HuH-7 (cell line): ENCODE measurements around the gene HMOX1.
"Not testable (repeated sequence)": the region's sequence is repeated elsewhere in the genome, so short reads cannot be mapped to it uniquely, and the experiment has no call there.

Source experiments
- DNase-seq: peaks from one replicate; pipeline ENCODE4 v3.0.0; 2011; ENCODE audit warnings: low spot score

The HMOX1 gene

DNA sequence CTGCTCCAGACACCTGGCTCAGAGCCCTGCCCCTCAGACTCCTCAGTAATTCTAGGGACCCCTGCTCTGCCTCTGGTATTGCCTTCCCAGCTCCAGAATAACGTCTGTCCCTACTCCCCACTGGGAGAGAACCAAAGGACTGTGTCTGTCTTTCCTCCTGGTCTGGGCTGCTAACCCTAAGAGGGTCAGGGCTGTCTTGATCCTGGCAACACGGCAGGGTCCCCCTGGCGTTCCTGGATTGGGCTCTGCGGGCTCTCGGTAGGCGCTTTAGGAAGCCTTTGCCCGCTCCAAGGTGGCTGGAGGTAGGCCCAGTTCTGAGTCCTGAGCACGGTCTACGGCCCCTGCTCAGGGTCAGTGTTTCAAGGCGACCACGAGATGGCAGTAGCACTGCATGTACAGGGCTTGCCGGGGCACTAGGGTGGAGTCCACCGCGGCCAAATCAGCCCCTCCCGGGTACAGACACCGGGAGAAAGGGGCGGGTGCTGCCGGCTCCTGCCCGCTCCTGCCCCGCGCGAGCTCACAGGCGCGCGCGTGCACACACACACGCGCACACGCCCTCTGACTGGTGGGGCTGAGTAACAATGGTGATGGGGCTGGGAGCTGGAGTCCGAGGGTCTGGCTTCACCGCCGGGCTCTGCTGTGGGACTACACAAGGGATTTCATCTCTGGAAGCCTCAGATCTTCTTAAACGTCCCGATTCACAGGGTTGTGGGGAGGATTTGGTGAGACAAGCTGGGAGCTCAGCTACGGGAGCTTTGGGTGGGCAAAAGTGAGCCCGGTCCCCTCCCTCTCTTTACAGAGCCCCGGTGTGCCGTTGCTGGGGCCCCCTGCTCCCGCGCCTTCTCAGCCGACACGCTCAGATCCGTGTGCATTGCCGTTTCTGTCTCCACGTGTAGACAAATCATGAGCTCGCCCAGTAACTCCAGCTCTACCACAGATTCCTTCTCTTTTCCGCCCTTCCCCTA is 30.1 kb upstream of the HMOX1 start:
- peak; percentile 98 for DNase-seq

DNA sequence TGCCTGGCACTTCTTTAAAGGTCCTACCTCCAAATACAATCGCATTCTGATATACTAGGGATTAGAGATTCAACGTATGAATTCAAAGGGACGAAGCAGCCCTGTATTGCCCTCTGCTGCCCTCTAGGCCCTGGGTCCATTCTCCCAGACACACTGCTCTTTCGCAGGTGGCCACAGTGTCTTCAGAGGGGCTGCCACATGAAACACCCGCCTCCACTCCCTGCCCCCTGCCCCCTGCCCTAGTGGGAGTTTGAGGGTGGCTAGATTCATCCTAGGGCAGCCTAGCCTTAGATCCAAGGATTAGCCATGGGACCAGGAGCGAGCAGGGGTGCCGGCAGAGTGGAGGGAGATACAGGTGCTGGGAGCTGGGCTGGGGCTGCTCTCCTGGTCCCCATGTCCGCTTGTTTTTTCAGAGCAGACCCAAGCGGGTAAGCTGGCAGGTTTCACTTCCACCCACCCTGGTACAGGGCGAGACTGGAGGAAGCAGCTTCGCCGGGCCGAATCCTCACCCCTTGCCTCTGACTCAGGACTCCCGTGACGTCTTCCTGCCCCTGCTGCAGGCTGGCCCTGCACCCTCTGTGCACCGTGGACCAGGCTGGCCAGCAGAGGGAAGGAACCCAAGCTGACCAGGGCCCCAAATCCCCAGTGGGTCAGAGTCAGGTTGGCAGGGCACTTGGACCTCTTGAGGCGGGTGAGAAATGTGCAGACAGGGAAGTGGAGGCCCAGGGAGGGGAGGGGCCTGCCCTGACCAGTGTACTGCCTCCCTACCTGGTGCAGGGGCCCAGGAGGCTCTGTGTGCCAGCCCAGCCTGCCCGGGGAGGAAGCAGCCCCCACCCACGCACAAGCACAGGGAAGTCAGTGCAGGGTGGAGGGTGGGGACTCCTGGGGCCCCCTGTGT is 28.4 kb upstream of the HMOX1 start:
- DNase-seq = peak; percentile 63

DNA sequence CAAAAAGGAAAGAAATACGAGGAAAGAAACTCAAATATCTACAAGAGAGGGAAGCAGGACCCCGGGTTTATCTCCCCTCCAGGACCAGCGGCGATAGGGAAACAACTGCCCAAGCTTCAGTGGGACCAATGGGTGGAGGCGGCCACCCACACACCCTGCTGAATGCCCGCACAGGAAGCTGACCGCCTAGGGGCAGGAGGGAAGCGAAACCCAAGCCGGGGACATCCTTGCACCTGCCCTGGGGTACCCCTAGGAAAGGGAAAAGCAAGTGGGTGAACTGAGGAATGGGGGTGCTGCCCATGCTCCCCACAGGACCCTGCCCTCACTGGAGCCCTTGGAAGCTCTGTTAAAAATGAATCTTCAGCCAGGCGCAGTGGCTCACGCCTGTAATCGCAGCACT is 27.6 kb upstream of the HMOX1 start:
- DNase-seq = no peak

DNA sequence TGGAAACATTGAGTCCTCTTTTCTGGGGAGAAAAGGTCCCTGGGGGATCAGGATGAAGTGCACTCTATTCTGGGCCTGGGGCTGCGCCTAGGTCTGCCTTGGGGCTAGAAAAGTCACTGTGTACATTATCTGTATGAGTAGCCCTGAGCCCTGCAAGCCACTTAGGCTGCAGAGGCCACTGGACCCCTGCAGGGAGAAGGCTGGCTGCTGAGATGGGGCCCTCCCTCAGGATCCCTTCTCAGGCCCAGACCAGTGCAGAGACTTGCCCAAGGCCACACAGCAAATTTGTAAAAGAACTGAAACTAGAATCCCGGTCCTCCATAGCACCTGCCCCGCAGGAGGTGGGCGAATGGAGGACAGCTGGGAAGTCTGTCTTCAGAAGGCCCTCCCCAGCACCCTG is 26.8 kb upstream of the HMOX1 start:
- no peak for DNase-seq

DNA sequence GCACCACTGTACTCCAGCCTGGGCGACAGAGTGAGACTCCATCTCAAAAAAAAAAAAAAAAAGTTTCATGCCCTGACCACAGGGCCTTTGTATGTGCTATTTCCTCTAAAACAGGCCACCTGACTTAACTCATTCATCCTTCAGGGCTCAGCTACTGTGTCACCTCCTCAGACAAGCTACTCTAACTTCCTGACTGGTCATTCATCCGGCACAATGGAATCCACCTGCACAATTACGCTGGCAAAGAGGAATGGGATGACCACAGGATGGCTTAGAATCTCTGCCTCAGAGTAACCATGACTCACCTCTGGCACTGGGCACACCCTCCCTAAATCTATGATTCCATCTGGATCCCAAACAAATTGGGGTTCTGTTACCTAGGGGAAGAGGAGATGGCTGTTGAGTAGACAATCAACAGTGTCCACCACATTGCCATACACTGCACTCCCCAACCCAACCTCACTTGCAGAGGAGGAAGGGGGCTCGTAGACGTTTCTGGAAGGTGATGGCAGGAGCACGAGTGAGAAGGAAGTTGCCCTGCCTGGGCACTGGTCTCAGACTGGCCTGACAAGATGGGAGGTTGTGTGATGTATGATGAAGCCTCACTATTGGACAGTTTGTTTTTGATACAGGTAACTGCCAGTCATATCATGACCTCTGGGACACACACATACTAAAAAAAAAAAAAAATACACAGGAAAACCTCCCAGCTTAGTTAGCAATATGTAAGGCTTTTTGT is 22.8 kb upstream of the HMOX1 start:
- DNase-seq = no peak

DNA sequence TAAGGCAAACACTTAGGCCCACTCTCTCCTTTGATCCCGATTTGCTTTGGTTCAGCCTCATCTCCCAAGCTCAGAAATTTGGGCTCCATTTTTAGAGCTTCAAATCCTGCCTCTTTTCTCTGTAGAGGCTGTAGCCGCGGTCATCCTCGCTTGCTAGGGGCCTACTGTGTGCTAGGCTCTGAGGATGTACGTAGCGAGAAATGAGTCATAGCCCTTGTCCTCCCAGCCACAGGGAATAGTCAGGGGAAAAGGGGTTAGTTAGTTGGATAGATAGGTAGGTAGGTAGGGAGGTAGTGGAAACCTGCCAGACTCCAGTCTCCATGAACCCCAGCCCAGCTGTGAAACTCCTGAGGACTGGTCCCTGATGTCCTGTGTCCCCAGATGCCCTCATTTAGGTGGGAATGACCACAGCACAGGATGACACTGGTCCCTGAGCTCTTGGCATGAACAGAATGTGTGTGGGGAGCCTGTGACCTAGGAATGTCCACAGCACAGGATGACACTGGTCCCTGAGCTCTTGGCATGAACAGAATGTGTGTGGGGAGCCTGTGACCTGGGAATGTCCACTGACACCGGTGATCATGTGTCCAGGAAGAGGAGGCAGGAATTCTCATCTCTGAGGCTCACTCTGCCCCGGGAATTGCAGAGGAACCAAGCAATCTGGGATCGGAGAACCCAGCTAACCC is 21.4 kb upstream of the HMOX1 start:
- no peak for DNase-seq

DNA sequence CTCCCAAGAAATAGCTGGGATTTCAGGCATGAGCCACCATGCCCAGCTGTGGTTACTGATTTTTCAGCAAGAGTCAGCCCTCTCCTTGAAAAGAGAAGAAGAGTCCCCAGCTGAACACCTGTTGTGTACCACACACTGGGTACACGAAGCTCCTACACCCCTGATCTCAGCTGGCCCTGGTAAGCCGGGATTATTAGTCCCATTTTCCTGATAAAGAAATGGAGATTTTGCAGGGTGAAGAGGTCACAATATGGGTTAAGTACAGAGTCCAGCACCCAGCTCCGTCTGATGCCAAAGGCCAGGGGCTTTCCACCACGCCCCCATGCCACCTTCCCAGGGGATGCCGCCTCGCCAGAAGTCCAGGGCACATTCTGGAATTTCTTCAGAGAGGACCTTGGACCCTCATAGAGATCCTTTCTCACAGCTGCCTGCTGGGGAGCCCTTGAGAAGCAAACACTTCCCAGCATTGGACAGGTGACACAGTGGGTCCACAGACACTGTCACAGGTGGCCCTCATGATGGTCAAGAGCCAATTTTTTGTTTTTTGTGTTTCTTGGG is 19.8 kb upstream of the HMOX1 start:
- DNase-seq = no peak

DNA sequence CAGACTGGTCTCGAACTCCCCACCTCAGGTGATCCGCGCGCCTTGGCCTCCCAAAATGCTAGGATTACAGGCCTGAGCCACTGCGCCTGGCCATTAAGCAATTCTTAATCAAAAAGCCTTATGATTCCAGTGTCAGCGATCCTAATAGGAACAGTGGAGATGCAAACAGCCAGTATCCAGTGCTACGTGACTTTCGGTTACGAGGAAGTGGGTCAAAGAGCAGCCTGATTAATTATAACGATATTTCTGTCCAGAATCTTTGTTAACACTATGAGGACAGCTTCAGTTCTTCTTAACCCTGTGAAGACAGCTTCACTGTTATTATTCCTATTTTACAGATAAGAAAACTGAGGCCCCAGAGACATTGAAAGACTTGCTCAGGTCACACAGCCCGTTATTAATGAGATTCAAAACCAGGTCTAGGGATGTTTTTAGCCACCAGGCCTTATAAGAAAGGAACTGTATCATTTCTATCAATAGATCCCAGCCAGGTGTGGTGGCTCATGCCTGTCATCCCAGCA is 17.3 kb upstream of the HMOX1 start:
- DNase-seq = no peak

DNA sequence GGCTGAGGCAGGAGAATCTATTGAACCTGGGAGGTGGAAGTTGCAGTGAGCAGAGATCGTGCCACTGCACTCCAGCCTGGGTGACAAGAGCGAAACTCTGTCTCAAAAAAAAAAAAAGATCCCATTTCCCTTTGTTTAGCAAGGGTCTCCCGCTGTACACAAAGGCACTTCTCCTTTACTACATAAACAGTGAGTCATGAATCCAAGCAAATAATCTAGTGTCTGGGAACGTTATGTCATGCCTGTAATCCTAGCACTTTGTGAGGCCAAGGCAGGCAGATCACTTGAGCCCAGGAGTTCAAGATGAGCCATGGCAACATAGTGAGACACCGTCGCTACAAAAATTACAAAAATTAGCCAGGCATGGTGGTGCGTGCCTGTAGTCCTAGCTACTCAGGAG is 16.7 kb upstream of the HMOX1 start:
- not testable (repeated sequence) for DNase-seq

DNA sequence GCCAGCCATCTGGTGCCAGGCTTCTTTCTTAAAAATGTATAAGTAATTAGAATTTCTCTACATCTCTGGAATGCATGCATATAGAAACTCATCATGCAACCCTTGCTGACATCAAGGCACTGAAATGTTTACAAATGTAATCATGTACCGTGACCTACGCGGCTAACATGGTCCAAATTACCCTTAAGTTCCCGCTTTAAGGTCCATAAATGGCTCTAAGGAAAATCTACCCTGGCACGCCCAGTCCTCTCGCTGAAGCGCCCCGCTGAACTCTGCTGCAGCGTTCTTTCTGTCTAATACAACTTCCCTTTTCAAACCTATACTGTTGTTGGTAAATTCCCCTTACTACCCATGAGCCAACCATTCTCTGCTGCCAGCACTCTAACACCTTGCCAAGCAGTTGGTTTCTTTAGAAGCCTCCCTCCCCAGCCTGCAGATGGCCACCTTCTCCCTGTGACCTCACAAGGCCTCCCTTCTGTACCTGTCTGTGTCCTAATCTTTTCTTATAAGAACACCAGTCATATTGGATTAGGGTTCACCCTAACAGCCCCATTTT is 13.5 kb upstream of the HMOX1 start:
- DNase-seq = no peak

DNA sequence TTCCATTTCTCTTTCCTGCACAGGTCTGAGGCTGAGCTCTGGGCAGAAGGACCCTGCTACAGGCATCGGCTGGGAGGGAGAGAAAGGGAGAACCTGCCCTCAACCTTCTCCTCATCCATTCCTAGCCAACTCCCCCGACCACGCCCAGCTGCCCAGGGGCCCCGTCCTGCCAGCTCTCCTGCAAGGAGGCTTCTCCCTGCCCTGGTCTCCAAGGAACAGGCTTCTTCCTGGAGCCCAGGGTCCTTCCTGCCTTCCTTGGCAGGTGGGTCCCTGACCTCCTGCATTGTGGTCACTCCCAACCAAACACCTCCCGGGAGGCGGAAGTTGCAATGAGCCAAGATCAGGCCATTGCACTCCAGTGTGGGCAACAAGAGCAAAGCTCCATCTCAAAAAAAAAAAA is 12.5 kb upstream of the HMOX1 start:
- no peak for DNase-seq

DNA sequence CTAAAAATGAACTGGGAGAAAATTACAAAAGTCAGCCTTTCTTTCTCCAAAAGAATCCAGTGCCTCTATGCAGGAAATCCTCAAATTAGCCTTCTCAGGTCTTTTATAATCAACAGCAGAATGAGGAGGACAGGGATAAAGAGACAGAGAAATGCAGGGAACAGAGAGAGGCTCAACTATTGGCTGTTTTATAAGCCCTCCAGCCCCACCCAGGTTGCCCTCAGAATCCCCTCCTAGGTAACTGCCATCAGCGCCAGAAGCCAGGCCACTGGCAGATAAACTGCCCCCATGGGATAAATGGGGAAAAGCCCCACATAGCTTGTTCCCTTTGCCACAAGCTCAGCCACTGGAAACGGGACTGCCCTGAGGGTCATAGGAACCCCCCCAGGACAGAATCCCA is 10.9 kb upstream of the HMOX1 start:
- DNase-seq = no peak

DNA sequence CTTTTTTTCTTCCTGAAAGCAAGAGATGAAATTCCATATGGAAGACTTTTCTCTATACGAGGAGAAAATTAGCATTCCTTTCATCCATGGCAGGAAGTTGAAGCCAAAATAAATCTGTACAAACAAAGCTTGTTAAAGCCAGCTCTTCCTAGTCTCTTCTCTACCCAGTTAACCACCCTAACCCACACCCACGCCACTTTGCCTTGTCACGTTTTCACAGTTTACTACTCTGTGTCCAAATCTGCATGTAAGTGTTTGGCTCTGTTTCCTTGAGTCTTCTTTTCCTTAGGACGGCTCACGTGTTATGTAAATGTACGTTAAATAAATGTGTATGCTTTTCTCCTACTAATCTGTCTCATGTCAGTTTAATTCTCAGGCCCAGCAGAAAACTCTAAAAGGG is 7.1 kb upstream of the HMOX1 start:
- no peak for DNase-seq

DNA sequence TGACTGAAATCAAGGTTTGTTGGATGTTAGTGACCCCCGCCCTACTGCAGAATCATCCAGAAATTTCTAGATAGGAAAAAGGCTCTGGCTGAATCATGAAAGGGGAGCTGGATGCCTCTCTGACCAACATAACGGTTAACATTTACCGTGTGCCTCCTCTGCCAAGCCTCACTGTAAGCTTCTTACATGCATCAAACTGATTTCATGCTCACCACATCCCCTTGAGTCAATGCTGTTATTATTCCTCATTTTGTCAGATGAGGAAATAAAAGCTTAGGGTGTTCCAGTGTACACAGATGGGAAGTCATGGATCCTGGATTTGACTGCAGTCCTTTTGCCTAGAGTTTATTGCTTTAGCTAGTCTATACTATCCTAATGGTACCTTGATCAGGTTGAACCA is 5.9 kb upstream of the HMOX1 start:
- no peak for DNase-seq

DNA sequence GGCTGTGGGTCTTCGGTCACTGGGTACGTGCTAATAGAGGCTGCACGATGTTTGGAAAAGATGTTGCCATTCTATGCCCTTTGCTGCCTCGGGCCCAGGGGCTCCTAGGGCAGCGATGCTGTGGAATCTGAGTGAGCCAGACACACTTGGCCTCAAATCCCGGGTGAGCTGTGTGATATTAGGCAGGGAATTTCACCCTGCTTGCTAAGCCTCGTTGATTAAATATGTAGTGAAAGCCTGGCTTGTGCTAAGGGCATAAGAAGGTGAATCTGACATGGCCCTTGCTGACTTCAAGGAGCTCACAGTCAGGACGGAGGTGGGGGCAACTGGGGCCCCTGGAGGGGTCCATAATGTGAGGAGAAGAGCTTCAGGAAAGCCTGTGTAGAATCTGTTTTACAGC is 5.4 kb upstream of the HMOX1 start:
- no peak for DNase-seq

DNA sequence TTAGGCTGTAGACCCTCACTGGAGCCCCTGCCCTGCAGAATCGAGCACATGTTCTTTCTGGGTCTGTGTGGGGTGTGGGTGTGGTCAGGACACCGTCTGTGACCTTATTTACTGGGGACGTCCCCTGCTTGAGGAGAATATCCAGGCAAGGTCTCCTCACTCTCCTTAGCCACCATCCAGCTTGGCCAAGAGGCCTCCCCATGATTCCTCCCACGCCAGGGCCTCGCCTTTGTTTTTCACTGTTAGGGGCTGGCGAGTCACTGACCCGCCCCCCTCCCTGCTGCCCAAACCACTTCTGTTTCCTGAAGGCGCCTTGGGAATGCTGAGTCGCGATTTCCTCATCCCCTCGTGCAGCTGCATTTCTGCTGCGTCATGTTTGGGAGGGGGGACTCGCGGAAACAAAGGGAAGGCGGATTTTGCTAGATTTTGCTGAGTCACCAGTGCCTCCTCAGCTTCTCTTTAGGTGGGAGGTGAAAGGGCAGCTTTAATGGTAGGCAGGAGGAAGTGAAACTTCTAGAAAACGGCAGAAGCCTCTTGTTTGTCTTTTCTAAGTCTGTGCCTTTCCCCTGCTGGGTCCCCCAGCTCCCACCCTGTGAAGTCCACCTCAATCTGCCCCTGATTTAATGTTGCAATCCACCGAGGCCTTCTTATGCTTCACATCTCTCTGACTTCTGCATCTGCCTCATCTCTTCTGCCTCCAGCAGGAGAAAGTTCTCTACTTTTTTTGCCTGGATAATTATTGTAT is 4.0 kb upstream of the HMOX1 start:
- peak; percentile 82 for DNase-seq

DNA sequence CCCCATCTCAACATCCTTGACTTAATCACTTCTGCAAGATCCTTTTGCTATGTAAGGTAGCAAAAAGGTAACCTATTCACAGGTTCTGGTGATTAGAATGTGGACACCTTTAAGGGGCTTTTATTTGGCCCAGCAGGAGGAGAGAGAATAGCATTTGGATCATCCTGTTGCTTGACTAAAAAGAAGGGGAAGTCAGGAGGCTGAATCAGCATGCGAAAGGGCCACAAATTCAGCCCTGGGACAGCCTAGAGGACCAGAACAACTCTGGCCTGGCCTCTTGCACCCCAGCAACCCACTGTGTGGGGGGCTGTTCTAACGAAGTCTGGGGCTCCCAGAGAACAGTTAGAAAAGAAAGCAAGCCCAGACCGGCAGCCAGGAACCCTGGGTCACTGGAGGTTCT is 3.2 kb upstream of the HMOX1 start:
- DNase-seq = no peak

DNA sequence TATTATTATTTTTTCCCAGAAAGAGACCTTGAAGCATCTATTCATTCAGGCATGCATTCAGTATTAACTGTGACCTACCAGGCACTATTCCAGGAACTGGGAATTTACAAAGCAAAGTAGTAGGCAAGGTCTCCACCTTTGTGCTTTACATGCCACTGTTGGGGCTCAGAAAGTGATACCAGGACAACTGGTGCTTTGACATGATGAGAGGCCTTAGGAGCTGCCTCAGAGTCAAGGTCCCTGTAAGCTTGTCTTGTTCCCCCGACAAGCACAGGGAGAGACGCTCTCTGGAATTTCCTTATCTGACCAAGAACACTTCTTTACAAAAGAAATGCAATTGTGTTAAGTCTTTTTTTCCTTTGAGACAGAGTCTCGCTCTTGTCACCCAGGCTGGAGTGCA is 2.3 kb upstream of the HMOX1 start:
- DNase-seq = no peak

DNA sequence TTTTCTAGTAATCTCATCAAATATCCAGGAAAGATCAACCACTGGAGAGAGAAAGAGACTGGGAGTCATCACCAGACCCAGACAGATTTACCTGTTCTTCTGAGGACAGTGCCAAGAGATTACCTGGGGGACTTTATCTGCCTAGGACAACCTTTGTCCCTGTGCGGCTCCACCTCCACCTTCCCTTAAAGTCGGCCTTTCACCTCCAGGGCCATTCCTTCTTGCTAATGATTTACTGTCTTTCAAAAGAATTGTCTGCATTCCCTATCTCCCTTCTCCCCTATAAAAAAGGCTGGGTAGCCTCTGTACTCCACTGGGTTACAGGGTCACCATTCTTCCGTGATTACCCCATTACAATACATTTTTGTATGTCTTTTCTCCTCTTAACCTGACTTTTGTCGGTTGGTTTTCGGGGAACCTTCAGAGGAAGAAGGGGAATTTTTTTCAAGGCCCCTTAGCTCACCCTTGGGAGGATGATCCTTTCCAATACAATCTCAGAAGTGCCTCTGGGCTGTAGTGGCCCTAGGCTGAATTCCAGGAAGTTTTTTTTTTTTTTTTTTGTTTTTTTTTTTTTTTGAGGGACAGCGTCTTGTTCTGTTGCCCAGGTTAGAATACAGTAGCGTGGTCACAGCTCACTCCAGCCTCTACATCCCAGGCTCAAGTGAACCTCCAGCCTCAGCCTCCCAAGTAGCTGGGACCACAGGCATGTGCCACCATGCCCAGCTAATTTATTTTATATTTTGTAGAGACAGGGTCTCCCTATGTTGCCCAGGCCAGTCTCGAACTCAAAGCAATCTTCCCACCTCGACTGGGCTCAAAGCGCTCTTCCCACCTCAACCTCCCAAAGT is 1.5 kb upstream of the HMOX1 start:
- peak; percentile 58 for DNase-seq
